Measurements from ENCODE around the gene VAV2.

The VAV2 gene

DNA sequence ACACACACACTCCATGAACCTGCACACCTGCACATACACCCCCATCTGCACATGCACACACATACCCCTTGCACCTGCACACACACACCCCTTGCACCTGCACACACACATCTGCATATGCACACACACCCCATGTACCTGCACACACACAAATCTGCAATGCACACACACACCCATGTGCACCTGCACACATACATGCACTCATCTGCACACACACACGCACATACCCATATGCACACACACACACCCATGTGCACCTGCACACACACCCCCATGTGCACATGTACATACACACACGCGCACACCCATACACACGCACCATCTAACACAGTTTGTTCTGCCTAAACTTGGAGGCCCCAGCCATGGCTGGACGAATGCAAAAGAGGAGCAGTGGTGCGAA is 138.1 kb downstream of the VAV2 start:
- H2AFZ ChIP-seq (ENCODE audit: low read length, unreplicated experiment), result no peak overlapping the region
- H3K27ac ChIP-seq (ENCODE audit: low read depth, low read length), result no peak overlapping the region
- no peaks in the 10 kb centered on the region for H3K27me3 ChIP-seq (ENCODE audit: insufficient read depth, low read length)
- peaks cover 3% of the 10 kb centered on the region for H3K4me1 ChIP-seq (ENCODE audit: control insufficient read depth, insufficient read depth, low read length, unreplicated experiment)
- H3K79me2 ChIP-seq (ENCODE audit: control insufficient read depth, insufficient read depth, low read length, unreplicated experiment), result no peaks in the 10 kb centered on the region
- H3K36me3 ChIP-seq (ENCODE audit: insufficient read depth, low read length), result no peaks in the 10 kb centered on the region
- no peak overlapping the region for H3K4me3 ChIP-seq (ENCODE audit: low read depth, low read length)

DNA sequence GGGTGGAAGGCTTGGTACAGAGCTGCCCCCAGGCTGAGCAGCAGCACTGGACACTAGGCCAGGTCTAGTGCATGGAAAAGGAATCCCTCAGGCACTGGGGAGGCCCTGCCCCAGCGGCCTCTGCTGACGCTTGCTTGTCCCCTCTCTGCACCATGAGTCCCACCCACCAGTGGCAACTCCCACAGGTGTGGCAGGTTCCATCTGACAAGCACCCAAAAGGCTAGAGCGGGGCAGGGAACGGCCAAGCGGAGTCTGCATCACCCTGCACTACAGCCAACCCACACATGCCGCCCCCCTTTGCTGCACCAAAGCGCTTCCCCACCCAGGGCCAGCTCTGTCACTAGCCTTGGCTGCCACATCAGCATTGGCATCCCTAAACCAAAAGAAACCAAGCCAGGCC is 138.8 kb downstream of the VAV2 start:
- Histone ChIP-seq H2AFZ (ENCODE audit: low read length, unreplicated experiment) (no peak overlapping the region), H3K4me3 (ENCODE audit: low read depth, low read length) (no peak overlapping the region), H3K36me3 (ENCODE audit: insufficient read depth, low read length) (no peaks in the 10 kb centered on the region), H3K27ac (ENCODE audit: low read depth, low read length) (no peak overlapping the region), H3K27me3 (ENCODE audit: insufficient read depth, low read length) (no peaks in the 10 kb centered on the region), H3K4me1 (ENCODE audit: control insufficient read depth, insufficient read depth, low read length, unreplicated experiment) (peaks cover 3% of the 10 kb centered on the region), H3K79me2 (ENCODE audit: control insufficient read depth, insufficient read depth, low read length, unreplicated experiment) (no peaks in the 10 kb centered on the region)

DNA sequence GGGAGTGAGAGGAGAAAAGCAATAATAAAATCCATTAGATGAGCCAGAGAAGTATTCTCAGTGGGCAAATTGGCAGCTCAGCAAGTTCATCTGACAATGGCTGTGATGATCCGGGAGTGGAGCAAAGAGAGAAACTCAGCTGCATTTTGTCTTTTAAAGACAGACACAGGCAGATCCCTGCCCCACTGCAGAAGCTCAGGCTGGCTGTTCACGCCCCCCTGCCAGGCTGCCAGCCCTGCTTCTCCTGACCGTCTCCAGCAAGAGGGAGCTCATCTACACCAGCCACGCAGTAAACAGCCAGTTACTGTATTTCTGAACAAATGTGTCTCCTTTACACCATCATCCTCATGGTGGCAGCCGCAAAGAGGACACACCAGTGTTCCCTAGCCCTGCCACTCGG is 139.7 kb downstream of the VAV2 start:
- no peak overlapping the region for H3K4me3 ChIP-seq (ENCODE audit: low read depth, low read length)
- H3K79me2 ChIP-seq (ENCODE audit: control insufficient read depth, insufficient read depth, low read length, unreplicated experiment), result no peaks in the 10 kb centered on the region
- no peak overlapping the region for H2AFZ ChIP-seq (ENCODE audit: low read length, unreplicated experiment)
- no peaks in the 10 kb centered on the region for H3K36me3 ChIP-seq (ENCODE audit: insufficient read depth, low read length)
- H3K4me1 ChIP-seq (ENCODE audit: control insufficient read depth, insufficient read depth, low read length, unreplicated experiment), result peaks cover 3% of the 10 kb centered on the region
- no peak overlapping the region for H3K27ac ChIP-seq (ENCODE audit: low read depth, low read length)
- H3K27me3 ChIP-seq (ENCODE audit: insufficient read depth, low read length), result no peaks in the 10 kb centered on the region

DNA sequence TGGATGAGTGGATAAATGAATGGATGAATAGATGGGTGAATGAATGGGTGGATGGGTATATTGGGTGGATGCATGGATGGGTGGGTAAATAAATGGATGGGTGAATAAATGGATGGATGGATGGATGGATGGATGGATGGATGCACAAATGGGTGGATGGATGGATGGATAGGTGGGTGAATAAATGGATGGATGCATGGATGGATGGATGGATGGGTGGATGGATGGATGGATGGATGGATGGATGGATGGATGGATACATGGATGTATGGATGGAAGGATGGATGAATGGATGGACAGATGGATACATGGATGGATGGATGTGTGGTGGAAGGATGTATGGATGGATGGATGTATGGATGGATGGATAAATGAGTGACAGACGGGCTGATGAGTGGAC is 140.4 kb downstream of the VAV2 start:
- H3K27me3 ChIP-seq (ENCODE audit: insufficient read depth, low read length), result no peaks in the 10 kb centered on the region
- H3K27ac ChIP-seq (ENCODE audit: low read depth, low read length), result no peak overlapping the region
- peaks cover 3% of the 10 kb centered on the region for H3K4me1 ChIP-seq (ENCODE audit: control insufficient read depth, insufficient read depth, low read length, unreplicated experiment)
- no peaks in the 10 kb centered on the region for H3K79me2 ChIP-seq (ENCODE audit: control insufficient read depth, insufficient read depth, low read length, unreplicated experiment)
- H2AFZ ChIP-seq (ENCODE audit: low read length, unreplicated experiment), result no peak overlapping the region
- H3K36me3 ChIP-seq (ENCODE audit: insufficient read depth, low read length), result no peaks in the 10 kb centered on the region
- H3K4me3 ChIP-seq (ENCODE audit: low read depth, low read length), result no peak overlapping the region

DNA sequence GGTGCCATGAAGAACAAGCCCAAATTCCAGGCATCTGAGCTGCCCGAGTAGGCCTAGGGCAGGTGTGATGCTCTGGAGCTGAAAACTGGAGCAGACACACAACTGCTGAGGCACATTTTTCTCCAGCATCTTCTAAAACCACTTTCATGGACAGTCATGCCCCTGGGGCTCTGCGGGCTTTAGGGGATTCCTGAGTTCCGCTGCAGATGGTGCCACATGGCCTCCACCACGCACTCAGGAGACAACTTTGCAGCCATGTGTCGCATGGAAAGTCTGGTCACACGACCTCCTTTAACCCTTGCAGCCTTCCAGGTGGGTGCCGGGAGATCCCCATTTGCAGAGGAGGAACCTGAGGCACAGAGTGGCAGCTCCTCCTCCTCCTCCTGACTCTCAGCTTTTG is 141.2 kb downstream of the VAV2 start:
- no peak overlapping the region for H3K4me3 ChIP-seq (ENCODE audit: low read depth, low read length)
- H3K79me2 ChIP-seq (ENCODE audit: control insufficient read depth, insufficient read depth, low read length, unreplicated experiment), result no peaks in the 10 kb centered on the region
- no peak overlapping the region for H3K27ac ChIP-seq (ENCODE audit: low read depth, low read length)
- H3K27me3 ChIP-seq (ENCODE audit: insufficient read depth, low read length), result no peaks in the 10 kb centered on the region
- peaks cover 3% of the 10 kb centered on the region for H3K4me1 ChIP-seq (ENCODE audit: control insufficient read depth, insufficient read depth, low read length, unreplicated experiment)
- H3K36me3 ChIP-seq (ENCODE audit: insufficient read depth, low read length), result no peaks in the 10 kb centered on the region
- H2AFZ ChIP-seq (ENCODE audit: low read length, unreplicated experiment), result no peak overlapping the region

DNA sequence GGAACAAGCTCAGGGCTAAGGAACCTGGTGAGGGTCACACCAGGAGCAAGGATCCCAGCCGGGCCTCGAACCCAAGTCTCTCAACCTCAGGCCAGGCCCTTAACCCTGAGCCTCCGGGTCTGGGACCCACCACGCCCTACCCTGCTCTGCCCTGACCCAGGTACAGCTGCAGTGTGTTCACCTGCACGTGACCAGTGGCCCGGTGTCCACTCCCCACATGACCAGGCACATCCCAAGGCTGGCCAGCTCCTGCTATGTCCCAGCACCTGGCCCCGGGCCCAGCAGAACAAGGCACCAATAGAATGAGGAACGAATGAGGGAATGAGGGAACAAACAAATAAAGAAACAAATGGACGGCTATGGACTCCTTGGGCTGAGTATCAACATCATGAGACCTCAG is 142.0 kb downstream of the VAV2 start:
- Histone ChIP-seq H3K27me3 (ENCODE audit: insufficient read depth, low read length) (no peaks in the 10 kb centered on the region), H3K79me2 (ENCODE audit: control insufficient read depth, insufficient read depth, low read length, unreplicated experiment) (no peaks in the 10 kb centered on the region), H3K27ac (ENCODE audit: low read depth, low read length) (no peak overlapping the region), H3K36me3 (ENCODE audit: insufficient read depth, low read length) (no peaks in the 10 kb centered on the region), H2AFZ (ENCODE audit: low read length, unreplicated experiment) (no peak overlapping the region), H3K4me3 (ENCODE audit: low read depth, low read length) (no peak overlapping the region), H3K4me1 (ENCODE audit: control insufficient read depth, insufficient read depth, low read length, unreplicated experiment) (no peaks in the 10 kb centered on the region)

DNA sequence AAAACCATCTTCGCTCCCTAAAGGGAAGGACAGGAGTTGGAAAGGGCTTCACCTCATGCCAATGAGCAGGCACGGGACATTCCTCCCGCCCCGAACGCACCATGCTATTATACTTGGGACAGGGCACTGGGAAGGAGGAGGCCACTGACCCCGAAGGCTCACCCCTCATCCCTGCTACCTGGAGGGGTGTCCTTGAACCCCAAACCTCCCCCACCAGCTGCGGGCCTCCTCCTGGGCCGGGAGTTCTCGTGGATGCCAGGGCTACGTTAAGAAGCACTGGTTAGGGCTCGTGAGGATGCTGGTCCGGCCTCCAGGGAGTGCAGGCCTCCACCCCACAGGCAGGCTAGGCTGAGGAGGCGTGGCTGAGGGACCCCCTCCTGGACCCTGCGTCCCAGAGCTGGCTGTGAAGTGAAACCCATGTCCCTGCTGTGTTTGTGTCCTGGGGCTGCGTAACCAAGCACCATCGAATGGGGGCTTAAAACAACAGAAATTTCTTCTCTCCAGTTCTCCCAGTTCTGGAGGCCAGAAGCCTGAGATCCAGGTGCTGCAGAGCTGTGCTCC is 142.9 kb downstream of the VAV2 start:
- no peaks in the 10 kb centered on the region for H3K4me1 ChIP-seq (ENCODE audit: control insufficient read depth, insufficient read depth, low read length, unreplicated experiment)
- no peak overlapping the region for H2AFZ ChIP-seq (ENCODE audit: low read length, unreplicated experiment)
- H3K4me3 ChIP-seq (ENCODE audit: low read depth, low read length), result no peak overlapping the region
- no peak overlapping the region for H3K27ac ChIP-seq (ENCODE audit: low read depth, low read length)
- no peaks in the 10 kb centered on the region for H3K36me3 ChIP-seq (ENCODE audit: insufficient read depth, low read length)
- H3K79me2 ChIP-seq (ENCODE audit: control insufficient read depth, insufficient read depth, low read length, unreplicated experiment), result no peaks in the 10 kb centered on the region
- H3K27me3 ChIP-seq (ENCODE audit: insufficient read depth, low read length), result no peaks in the 10 kb centered on the region

DNA sequence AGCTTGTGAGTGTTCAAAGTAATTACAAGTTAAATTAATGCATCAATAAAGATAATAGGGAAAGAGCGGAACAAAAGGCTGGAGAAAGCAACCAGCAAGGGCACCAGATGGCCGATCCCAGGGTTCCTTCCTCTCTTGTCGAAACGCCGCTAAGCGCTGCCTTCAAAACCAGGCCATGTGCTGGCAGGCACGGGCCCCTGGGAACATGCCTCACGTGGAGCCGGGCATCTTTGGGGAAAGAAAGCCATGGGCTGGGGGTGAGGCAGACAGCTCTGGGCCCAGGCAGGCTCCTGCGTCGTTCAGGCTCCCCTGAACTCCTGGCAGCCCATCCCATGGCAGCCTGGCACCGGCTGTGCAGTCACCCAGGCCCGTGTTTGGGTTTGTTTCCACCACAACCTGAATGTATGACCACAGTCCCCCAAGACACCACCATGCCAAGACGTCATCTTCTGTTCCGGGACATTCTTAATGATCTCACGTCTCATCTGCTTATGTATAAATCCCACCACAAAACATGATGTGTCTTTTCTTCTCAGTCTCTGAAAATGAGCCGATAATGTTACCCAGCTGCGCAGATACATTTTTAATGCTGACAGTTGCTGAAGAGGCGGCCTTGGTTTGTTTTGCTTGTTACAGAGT is 143.5 kb downstream of the VAV2 start:
- Histone ChIP-seq H3K27ac (ENCODE audit: low read depth, low read length) (no peak overlapping the region), H3K4me1 (ENCODE audit: control insufficient read depth, insufficient read depth, low read length, unreplicated experiment) (no peaks in the 10 kb centered on the region), H2AFZ (ENCODE audit: low read length, unreplicated experiment) (no peak overlapping the region), H3K27me3 (ENCODE audit: insufficient read depth, low read length) (no peaks in the 10 kb centered on the region), H3K36me3 (ENCODE audit: insufficient read depth, low read length) (no peaks in the 10 kb centered on the region), H3K4me3 (ENCODE audit: low read depth, low read length) (no peak overlapping the region), H3K79me2 (ENCODE audit: control insufficient read depth, insufficient read depth, low read length, unreplicated experiment) (no peaks in the 10 kb centered on the region)

DNA sequence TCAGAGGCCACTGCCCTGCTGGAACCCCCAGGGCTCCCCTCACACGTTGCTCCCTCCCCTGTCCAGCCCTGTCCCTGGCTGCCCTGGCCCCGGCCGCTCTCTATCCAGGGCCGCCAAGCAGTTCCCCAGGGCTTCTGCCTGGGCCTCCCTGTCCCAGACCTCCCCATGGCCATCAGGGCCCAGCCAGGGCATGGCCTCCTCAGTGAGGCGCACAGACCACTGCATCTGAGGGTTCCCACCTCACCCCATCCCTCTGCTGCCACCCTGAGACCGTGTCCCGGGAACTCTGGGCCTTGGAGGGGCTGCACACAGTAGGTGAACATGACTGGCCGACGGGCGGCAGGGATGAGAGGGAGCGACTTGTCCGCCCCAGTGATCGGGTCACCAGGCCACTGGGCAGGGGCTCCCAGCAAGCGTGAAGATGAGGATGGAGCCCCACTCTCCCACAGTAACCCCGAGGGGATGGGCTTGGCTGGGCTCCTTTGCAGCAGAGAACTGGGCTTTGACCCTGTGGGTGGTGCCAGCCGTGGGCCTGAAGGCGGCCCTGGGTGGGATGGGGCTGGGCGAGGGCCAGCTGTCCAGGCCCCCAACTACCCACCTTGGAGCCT is 145.5 kb downstream of the VAV2 start:
- no peaks in the 10 kb centered on the region for H3K36me3 ChIP-seq (ENCODE audit: insufficient read depth, low read length)
- no peaks in the 10 kb centered on the region for H3K4me1 ChIP-seq (ENCODE audit: control insufficient read depth, insufficient read depth, low read length, unreplicated experiment)
- no peaks in the 10 kb centered on the region for H3K27me3 ChIP-seq (ENCODE audit: insufficient read depth, low read length)
- no peak overlapping the region for H3K4me3 ChIP-seq (ENCODE audit: low read depth, low read length)
- no peak overlapping the region for H3K27ac ChIP-seq (ENCODE audit: low read depth, low read length)
- H3K79me2 ChIP-seq (ENCODE audit: control insufficient read depth, insufficient read depth, low read length, unreplicated experiment), result no peaks in the 10 kb centered on the region
- no peak overlapping the region for H2AFZ ChIP-seq (ENCODE audit: low read length, unreplicated experiment)

DNA sequence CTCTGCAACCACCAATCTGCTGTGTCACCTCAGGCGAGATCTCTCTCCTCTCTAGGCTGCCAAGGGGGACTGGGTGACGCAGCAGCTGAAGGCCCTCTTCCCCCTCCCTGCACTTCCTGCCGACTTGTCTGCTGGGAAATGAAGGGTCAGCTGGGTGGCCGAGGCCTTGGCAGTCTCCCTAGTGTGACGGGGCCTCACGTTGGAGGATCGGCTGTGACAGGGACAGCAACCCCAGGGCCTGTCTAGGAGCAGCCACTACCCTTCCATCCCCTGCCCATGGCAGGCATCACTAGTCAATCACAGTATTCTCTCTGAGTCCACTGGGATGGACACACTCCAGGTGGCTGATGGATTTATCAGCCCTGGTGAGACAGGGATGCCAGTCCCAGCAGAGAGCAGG is 146.7 kb downstream of the VAV2 start:
- Histone ChIP-seq H3K36me3 (ENCODE audit: insufficient read depth, low read length) (no peaks in the 10 kb centered on the region), H3K27ac (ENCODE audit: low read depth, low read length) (no peak overlapping the region), H3K4me3 (ENCODE audit: low read depth, low read length) (no peak overlapping the region)

DNA sequence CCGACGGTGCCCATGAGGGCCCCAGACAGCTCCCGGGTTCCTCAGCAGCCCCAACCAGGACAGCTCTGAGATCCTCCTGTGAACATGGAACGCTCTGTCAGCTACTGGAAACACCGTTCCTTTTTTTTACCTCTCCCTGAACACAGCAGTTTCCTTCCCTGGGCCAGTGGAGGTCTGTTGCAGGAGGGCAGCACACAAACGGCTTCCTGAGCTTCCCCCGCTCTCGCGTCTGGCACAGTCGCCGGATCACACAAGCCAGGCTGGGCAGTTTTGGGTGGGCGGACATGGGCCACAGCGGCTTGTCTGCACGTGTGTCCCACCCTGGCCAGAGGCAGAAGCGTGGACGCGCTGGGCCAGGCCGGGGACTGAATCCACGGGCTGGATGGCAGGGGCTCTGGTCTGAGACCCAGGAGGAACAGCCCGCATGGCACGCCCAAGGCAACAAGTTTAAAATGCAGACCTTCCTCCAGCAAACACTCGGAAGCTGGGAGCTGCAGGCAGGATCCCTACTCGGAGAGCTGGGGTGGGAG is 147.2 kb downstream of the VAV2 start:
- Histone ChIP-seq H3K79me2 (ENCODE audit: control insufficient read depth, insufficient read depth, low read length, unreplicated experiment) (no peaks in the 10 kb centered on the region), H3K4me1 (ENCODE audit: control insufficient read depth, insufficient read depth, low read length, unreplicated experiment) (no peaks in the 10 kb centered on the region), H3K4me3 (ENCODE audit: low read depth, low read length) (no peak overlapping the region)

More for the DNA sequence above, 146.7 kb downstream of the VAV2 start:
- H3K4me1 ChIP-seq (ENCODE audit: control insufficient read depth, insufficient read depth, low read length, unreplicated experiment), result no peaks in the 10 kb centered on the region
- no peaks in the 10 kb centered on the region for H3K79me2 ChIP-seq (ENCODE audit: control insufficient read depth, insufficient read depth, low read length, unreplicated experiment)
- H2AFZ ChIP-seq (ENCODE audit: low read length, unreplicated experiment), result no peak overlapping the region
- H3K27me3 ChIP-seq (ENCODE audit: insufficient read depth, low read length), result no peaks in the 10 kb centered on the region

More for the DNA sequence above, 147.2 kb downstream of the VAV2 start:
- H3K27me3 ChIP-seq (ENCODE audit: insufficient read depth, low read length), result no peaks in the 10 kb centered on the region
- H3K27ac ChIP-seq (ENCODE audit: low read depth, low read length), result no peak overlapping the region
- H2AFZ ChIP-seq (ENCODE audit: low read length, unreplicated experiment), result no peak overlapping the region
- no peaks in the 10 kb centered on the region for H3K36me3 ChIP-seq (ENCODE audit: insufficient read depth, low read length)
